GM21360 (cell line): ENCODE data around the gene CFAP53.

ENCODE experiments used
- ATAC-seq: cut with Tn5 transposase; IDR thresholded peaks from one replicate; pipeline ENCODE4 v1.9.1; 2021; ENCODE audit warnings: mild to moderate bottlenecking, moderate library complexity; ENCODE audit not compliant: unreplicated experiment

Gene CFAP53

GRCh38 chr18:50195689-50196088, 70.6 kb downstream of the CFAP53 start:
- ATAC-seq = no peak

GRCh38 chr18:50194631-50195532, 71.4 kb downstream of the CFAP53 start, which contains the start of gene MYO5B:
TSS of gene MYO5B (minus strand) at chr18:50195147. CDS start at chr18:50194793, 354 bp downstream.
- peak; percentile 76 for ATAC-seq

- ATAC-seq = no peak
These were observed 72.3 kb downstream of the CFAP53 start for GRCh38 chr18:50193796-50194630.

GRCh38 chr18:50192995-50193795, 73.1 kb downstream of the CFAP53 start:
- no peak for ATAC-seq

- ATAC-seq = no peak
These were observed 75.4 kb downstream of the CFAP53 start for GRCh38 chr18:50190926-50191325.

- ATAC-seq = no peak
These were observed 76.1 kb downstream of the CFAP53 start for GRCh38 chr18:50190236-50190635.

GRCh38 chr18:50189160-50189559, 77.1 kb downstream of the CFAP53 start:
- no peak for ATAC-seq

- no peak for ATAC-seq
These were observed 77.6 kb downstream of the CFAP53 start for GRCh38 chr18:50188652-50189051.

GRCh38 chr18:50187659-50188058, 78.6 kb downstream of the CFAP53 start:
- no peak for ATAC-seq

GRCh38 chr18:50186385-50186784, 79.9 kb downstream of the CFAP53 start:
- ATAC-seq = no peak

- ATAC-seq = no peak
These were observed 82.7 kb downstream of the CFAP53 start for GRCh38 chr18:50183556-50183955.

GRCh38 chr18:50182511-50182910, 83.8 kb downstream of the CFAP53 start:
- no peak for ATAC-seq

GRCh38 chr18:50181590-50181989, 84.7 kb downstream of the CFAP53 start:
- ATAC-seq = no peak

- ATAC-seq = no peak
These were observed 86.8 kb downstream of the CFAP53 start for GRCh38 chr18:50179465-50179864.

GRCh38 chr18:50177294-50177992, 88.9 kb downstream of the CFAP53 start:
- no peak for ATAC-seq
